IMR-90 (cell line): ENCODE measurements around the gene ELL3.
"Not testable (repeated sequence)": the region's sequence is repeated elsewhere in the genome, so short reads cannot be mapped to it uniquely, and the experiment has no call there.

Experiments
- BHLHE40 ChIP-seq: fragments of 150-350 bp; IDR thresholded peaks from 2 replicates; pipeline ENCODE4 v1.6.1; 2016; ENCODE audit warnings: mild to moderate bottlenecking, low read depth, low read length
- CEBPB ChIP-seq: IDR thresholded peaks from 2 replicates; pipeline ENCODE4 v1.6.1; 2012; ENCODE audit warnings: low read depth, low read length, improper control_type of control experiment
- CHD1 ChIP-seq: IDR thresholded peaks from 2 replicates; pipeline ENCODE4 v1.6.1; 2012; ENCODE audit warnings: low read depth, low read length, improper control_type of control experiment
- CTCF ChIP-seq: conservative IDR thresholded peaks from 2 replicates; pipeline ENCODE4 v1.5.1; 2012; ENCODE audit warnings: mild to moderate bottlenecking, low read depth, low read length, improper control_type of control experiment
- ELK1 ChIP-seq: fragments of 150-350 bp; IDR thresholded peaks from 2 replicates; pipeline ENCODE4 v1.6.1; 2016; ENCODE audit warnings: low read depth, mild to moderate bottlenecking, low read length, moderate library complexity, borderline replicate concordance
- MAFK ChIP-seq: IDR thresholded peaks from 2 replicates; pipeline ENCODE4 v1.6.1; 2012; ENCODE audit warnings: low read depth, low read length, improper control_type of control experiment
- MAZ ChIP-seq: IDR thresholded peaks from 2 replicates; pipeline ENCODE4 v1.6.1; 2012; ENCODE audit warnings: low read depth, mild to moderate bottlenecking, low read length, improper control_type of control experiment, moderate library complexity, borderline replicate concordance
- MXI1 ChIP-seq: IDR thresholded peaks from 2 replicates; pipeline ENCODE4 v1.6.1; 2012; ENCODE audit warnings: low read depth, mild to moderate bottlenecking, low read length, moderate library complexity, borderline replicate concordance
- POLR2A ChIP-seq: IDR thresholded peaks from 2 replicates; pipeline ENCODE4 v1.6.1; 2012; ENCODE audit warnings: mild to moderate bottlenecking, low read depth, low read length
- RAD21 ChIP-seq: IDR thresholded peaks from 2 replicates; pipeline ENCODE4 v1.6.1; 2012; ENCODE audit warnings: low read length, improper control_type of control experiment
- RCOR1 ChIP-seq: IDR thresholded peaks from 2 replicates; pipeline ENCODE4 v1.6.1; 2012; ENCODE audit warnings: mild to moderate bottlenecking, low read length, improper control_type of control experiment; ENCODE audit not compliant: insufficient replicate concordance
- RFX5 ChIP-seq: IDR thresholded peaks from 2 replicates; pipeline ENCODE4 v1.8.0; 2012; ENCODE audit warnings: low read depth, mild to moderate bottlenecking, low read length, moderate library complexity
- SMC3 ChIP-seq: fragments of 150-350 bp; IDR thresholded peaks from 2 replicates; pipeline ENCODE4 v1.6.1; 2016; ENCODE audit warnings: low read depth, mild to moderate bottlenecking, antibody characterized with exemption, low read length, moderate library complexity
- USF2 ChIP-seq: fragments of 150-350 bp; IDR thresholded peaks from 2 replicates; pipeline ENCODE4 v1.6.1; 2017; ENCODE audit warnings: mild to moderate bottlenecking, antibody characterized with exemption, low read length, low read depth

GRCh38 chr15:43815064-43815463 is 38.3 kb upstream of the ELL3 start:
- TF ChIP-seq RAD21, ELK1, CTCF, POLR2A, RCOR1, SMC3, MXI1, USF2, CHD1, MAZ, MAFK, CEBPB, BHLHE40, RFX5: not testable (repeated sequence)
